ENCODE data around the gene CFAP99. TPM values are rescaled to one million over a fixed set of nuclear protein-coding genes. Genes with fewer than 3 reads are reported as not detected.
"Not testable (repeated sequence)": the region's sequence is repeated elsewhere in the genome, so short reads cannot be mapped to it uniquely, and the experiment has no call there.

Gene CFAP99
- polyA plus RNA-seq, 1 experiment: not detected

- H3K36me3 ChIP-seq (ENCODE audit: control insufficient read depth, insufficient read depth, low read length): no peaks in the 10 kb centered on the region
- peaks cover under 1% of the 10 kb centered on the region; the same call in 1 of the 2 replicates for H3K27me3 ChIP-seq (ENCODE audit: control insufficient read depth, insufficient read depth, low read length)
- ChIA-PET POLR2A (no interaction called here), CTCF (interaction anchor here (0.6 to 1.2 kb wide), 3 partner anchors 23 to 93 kb away, joined by 3 to 4 read pairs (median 3); no protein-coding TSS in a partner anchor)
- no peak overlapping the region for H3K4me3 ChIP-seq (ENCODE audit: low read depth, low read length)
- TF ChIP-seq CTCF (IDR thresholded peaks at IDR 0.05; ENCODE audit: insufficient read depth, low read depth, low read length): no peak
- no peak for DNase-seq (ENCODE audit: low read depth)
Measured at GRCh38 chr4:2373532-2373931, 45.2 kb upstream of the CFAP99 start.

- no peaks in the 10 kb centered on the region for H3K36me3 ChIP-seq (ENCODE audit: control insufficient read depth, insufficient read depth, low read length)
- no peak for TF ChIP-seq CTCF (IDR thresholded peaks at IDR 0.05; ENCODE audit: insufficient read depth, low read depth, low read length)
- peaks cover 3% of the 10 kb centered on the region; the same call in 1 of the 2 replicates for H3K27me3 ChIP-seq (ENCODE audit: control insufficient read depth, insufficient read depth, low read length)
- H3K4me3 ChIP-seq (ENCODE audit: low read depth, low read length): no peak overlapping the region
- ChIA-PET POLR2A (no interaction called here), CTCF (no interaction called here)
- no peak for DNase-seq (ENCODE audit: low read depth)
Measured at GRCh38 chr4:2375427-2375826, 43.3 kb upstream of the CFAP99 start.

GRCh38 chr4:2377241-2377640 lies 41.5 kb upstream of the CFAP99 start:
- POLR2A ChIA-PET: no interaction called here
- CTCF ChIA-PET: no interaction called here

GRCh38 chr4:2378401-2378800 lies 40.4 kb upstream of the CFAP99 start:
- CTCF ChIA-PET: interaction anchor here (1.1 kb wide), 1 partner anchor 13 kb away, joined by 3 read pairs; no protein-coding TSS in a partner anchor
- H3K27me3 ChIP-seq (ENCODE audit: control insufficient read depth, insufficient read depth, low read length): peaks cover 3% of the 10 kb centered on the region; the same call in 1 of the 2 replicates
- H3K36me3 ChIP-seq (ENCODE audit: control insufficient read depth, insufficient read depth, low read length): no peaks in the 10 kb centered on the region
- no peak for DNase-seq (ENCODE audit: low read depth)
- no peak overlapping the region for H3K4me3 ChIP-seq (ENCODE audit: low read depth, low read length)
- no peak for TF ChIP-seq CTCF (IDR thresholded peaks at IDR 0.05; ENCODE audit: insufficient read depth, low read depth, low read length)
- POLR2A ChIA-PET: no interaction called here

More at GRCh38 chr4:2377241-2377640, 41.5 kb upstream of the CFAP99 start:
- Histone ChIP-seq H3K36me3 (ENCODE audit: control insufficient read depth, insufficient read depth, low read length) (no peaks in the 10 kb centered on the region), H3K27me3 (ENCODE audit: control insufficient read depth, insufficient read depth, low read length) (peaks cover 3% of the 10 kb centered on the region; the same call in 1 of the 2 replicates), H3K4me3 (ENCODE audit: low read depth, low read length) (no peak overlapping the region)
- no peak for DNase-seq (ENCODE audit: low read depth)
- TF ChIP-seq CTCF (IDR thresholded peaks at IDR 0.05; ENCODE audit: insufficient read depth, low read depth, low read length): no peak

- Histone ChIP-seq H3K4me3 (ENCODE audit: low read depth, low read length) (no peak overlapping the region), H3K27me3 (ENCODE audit: control insufficient read depth, insufficient read depth, low read length) (peaks cover 3% of the 10 kb centered on the region; the same call in 1 of the 2 replicates), H3K36me3 (ENCODE audit: control insufficient read depth, insufficient read depth, low read length) (no peaks in the 10 kb centered on the region)
- no peak for TF ChIP-seq CTCF (IDR thresholded peaks at IDR 0.05; ENCODE audit: insufficient read depth, low read depth, low read length)
- ChIA-PET POLR2A (no interaction called here), CTCF (interaction anchor here (0.7 to 1.1 kb wide), 2 partner anchors 11 to 13 kb away, joined by 3 read pairs; no protein-coding TSS in a partner anchor)
- no peak for DNase-seq (ENCODE audit: low read depth)
Measured at GRCh38 chr4:2378898-2379297, 39.9 kb upstream of the CFAP99 start.

GRCh38 chr4:2380589-2380988 lies 38.2 kb upstream of the CFAP99 start:
- H3K36me3 ChIP-seq (ENCODE audit: control insufficient read depth, insufficient read depth, low read length); H3K4me3 ChIP-seq (ENCODE audit: low read depth, low read length); H3K27me3 ChIP-seq (ENCODE audit: control insufficient read depth, insufficient read depth, low read length); CTCF ChIA-PET; POLR2A ChIA-PET; DNase-seq (ENCODE audit: low read depth): not testable (repeated sequence)

DNA sequence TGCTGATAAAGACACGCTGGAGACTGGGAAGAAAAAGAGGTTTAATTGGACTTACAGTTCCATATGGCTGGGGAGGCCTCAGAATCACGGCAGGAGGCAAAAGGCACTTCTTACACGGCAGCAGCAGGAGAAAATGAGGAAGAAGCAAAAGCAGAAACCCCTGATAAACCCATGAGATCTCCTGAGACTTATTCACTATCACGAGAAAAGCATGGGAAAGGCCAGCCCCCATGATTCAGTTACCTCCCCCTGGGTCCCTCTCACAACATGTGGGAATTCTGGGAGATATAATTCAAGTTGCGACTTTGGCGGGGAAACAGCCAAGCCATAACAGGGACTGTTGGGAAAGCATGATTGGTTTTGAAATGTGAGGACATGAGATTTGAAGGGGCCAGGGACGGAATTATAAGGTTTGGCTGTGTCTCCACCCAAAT lies 36.0 kb upstream of the CFAP99 start:
- POLR2A ChIA-PET; CTCF ChIA-PET; DNase-seq (ENCODE audit: low read depth); H3K36me3 ChIP-seq (ENCODE audit: control insufficient read depth, insufficient read depth, low read length); H3K27me3 ChIP-seq (ENCODE audit: control insufficient read depth, insufficient read depth, low read length); H3K4me3 ChIP-seq (ENCODE audit: low read depth, low read length): not testable (repeated sequence)

DNA sequence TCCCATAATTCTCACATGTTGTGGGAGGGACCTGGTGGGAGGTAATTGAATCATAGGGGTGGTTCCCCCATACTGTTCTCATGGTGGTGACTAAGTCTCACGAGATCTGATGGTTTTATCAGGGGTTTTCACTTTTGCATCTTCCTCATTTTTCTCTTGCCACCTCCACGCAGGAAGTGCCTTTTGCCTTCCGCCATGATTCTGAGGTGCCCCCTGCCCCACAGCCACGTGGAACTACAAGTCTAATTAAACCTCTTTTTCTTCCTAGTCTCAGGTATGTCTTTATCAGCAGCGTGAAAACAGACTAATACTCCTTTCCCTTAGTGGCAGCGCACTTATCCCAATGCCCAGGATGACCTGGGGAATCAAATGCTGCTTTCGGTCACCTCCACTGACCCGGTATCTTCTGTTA lies 35.5 kb upstream of the CFAP99 start:
- H3K27me3 ChIP-seq (ENCODE audit: control insufficient read depth, insufficient read depth, low read length); H3K4me3 ChIP-seq (ENCODE audit: low read depth, low read length); DNase-seq (ENCODE audit: low read depth); POLR2A ChIA-PET; H3K36me3 ChIP-seq (ENCODE audit: control insufficient read depth, insufficient read depth, low read length); CTCF ChIA-PET: not testable (repeated sequence)
